GM10248 (cell line): ENCODE measurements around the gene FKRP.
"Not testable (repeated sequence)": the region's sequence is repeated elsewhere in the genome, so short reads cannot be mapped to it uniquely, and the experiment has no call there.

Experiments
- CTCF ChIA-PET: fragments of 300-600 bp; sonication (Branson Sonifier 250); formaldehyde crosslinking; extraction: SDS; loops from one replicate; lab custom pipeline; 2021; ENCODE audit warnings: antibody characterized with exemption; lab: Yijun Ruan, JAX
- POLR2A ChIA-PET: fragments of 350-650 bp; sonication (Branson Sonifier 250); formaldehyde crosslinking; extraction: SDS; loops from one replicate; lab custom pipeline; 2020; ENCODE audit warnings: antibody characterized with exemption; lab: Yijun Ruan, JAX
- DNase-seq: peaks from one replicate; pipeline ENCODE4 v3.0.0; 2012; ENCODE audit errors: extremely low spot score
- CTCF ChIP-seq: IDR thresholded peaks from 2 replicates; pipeline ENCODE4 v1.5.1; 2012; ENCODE audit warnings: mild to moderate bottlenecking, low read depth; ENCODE audit errors: extremely low read depth, missing control alignments, control extremely low read depth

FKRP gene

GRCh38 chr19:46776927-46777911 is 31.4 kb downstream of the FKRP start:
- ChIA-PET POLR2A (interaction anchor here (0.6 kb wide), 2 partner anchors 11 to 40 kb away, joined by 4 to 11 read pairs; no protein-coding TSS in a partner anchor), CTCF (interaction anchor here (0.8 to 1.4 kb wide), 3 partner anchors 10 to 19 kb away, joined by 4 to 8 read pairs (median 5); no protein-coding TSS in a partner anchor)
- TF ChIP-seq CTCF = no peak
- DNase-seq = peak; percentile 40

- CTCF ChIA-PET = interaction anchor here (0.7 to 0.8 kb wide), 3 partner anchors 11 to 57 kb away, joined by 3 to 4 read pairs (median 3); no protein-coding TSS in a partner anchor
- POLR2A ChIA-PET = interaction anchor here (0.6 kb wide), 1 partner anchor 41 kb away, joined by 11 read pairs; no protein-coding TSS in a partner anchor
Measured at GRCh38 chr19:46777956-46778645, 32.2 kb downstream of the FKRP start.

DNA sequence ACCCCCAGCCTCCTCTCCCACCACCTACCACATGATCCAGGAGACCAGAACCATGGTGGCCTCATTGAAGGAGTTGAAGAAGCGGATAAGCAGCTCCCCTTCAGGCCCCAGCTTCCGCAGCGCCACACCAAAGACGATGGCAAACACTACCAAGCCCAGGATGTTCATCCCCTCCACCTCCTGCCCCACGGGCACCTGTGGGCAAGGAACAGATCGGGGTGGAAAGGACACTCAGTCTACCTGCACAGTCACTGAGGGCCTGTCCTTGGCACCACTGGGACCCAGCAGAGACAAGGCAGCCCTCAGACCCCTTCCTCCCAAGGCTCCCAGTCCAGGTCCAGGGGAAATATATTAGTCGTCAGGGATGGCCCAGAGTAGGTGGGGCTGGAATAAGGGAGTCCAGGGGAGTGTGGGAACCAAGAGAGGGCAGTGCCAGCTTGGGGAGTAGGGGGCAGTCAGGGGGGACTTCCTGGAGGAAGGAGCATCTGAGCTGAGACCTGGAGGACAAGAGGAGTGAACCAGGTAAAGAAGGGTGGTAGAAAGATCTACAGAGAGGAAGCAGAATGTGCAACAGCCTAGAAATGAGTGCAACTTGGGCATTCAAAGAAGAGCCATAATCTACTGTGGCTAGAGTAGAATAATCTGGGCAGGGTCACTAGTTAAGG is 36.6 kb downstream of the FKRP start:
- DNase-seq = peak; percentile 5
- CTCF ChIA-PET = no interaction called here
- TF ChIP-seq CTCF = no peak
- POLR2A ChIA-PET = interaction anchor here (0.7 kb wide), 1 partner anchor 23 kb away, joined by 3 read pairs; no protein-coding TSS in a partner anchor

More at GRCh38 chr19:46777956-46778645, 32.2 kb downstream of the FKRP start:
- not testable (repeated sequence) for DNase-seq

- CTCF ChIA-PET = interaction anchor here (1.3 to 3.0 kb wide), 6 partner anchors 14 to 79 kb away, joined by 3 to 12 read pairs (median 4); no protein-coding TSS in a partner anchor
- no peak for TF ChIP-seq CTCF
- DNase-seq = peak; percentile 3
- POLR2A ChIA-PET = no interaction called here
Measured at GRCh38 chr19:46783670-46784069, 37.8 kb downstream of the FKRP start.

DNA sequence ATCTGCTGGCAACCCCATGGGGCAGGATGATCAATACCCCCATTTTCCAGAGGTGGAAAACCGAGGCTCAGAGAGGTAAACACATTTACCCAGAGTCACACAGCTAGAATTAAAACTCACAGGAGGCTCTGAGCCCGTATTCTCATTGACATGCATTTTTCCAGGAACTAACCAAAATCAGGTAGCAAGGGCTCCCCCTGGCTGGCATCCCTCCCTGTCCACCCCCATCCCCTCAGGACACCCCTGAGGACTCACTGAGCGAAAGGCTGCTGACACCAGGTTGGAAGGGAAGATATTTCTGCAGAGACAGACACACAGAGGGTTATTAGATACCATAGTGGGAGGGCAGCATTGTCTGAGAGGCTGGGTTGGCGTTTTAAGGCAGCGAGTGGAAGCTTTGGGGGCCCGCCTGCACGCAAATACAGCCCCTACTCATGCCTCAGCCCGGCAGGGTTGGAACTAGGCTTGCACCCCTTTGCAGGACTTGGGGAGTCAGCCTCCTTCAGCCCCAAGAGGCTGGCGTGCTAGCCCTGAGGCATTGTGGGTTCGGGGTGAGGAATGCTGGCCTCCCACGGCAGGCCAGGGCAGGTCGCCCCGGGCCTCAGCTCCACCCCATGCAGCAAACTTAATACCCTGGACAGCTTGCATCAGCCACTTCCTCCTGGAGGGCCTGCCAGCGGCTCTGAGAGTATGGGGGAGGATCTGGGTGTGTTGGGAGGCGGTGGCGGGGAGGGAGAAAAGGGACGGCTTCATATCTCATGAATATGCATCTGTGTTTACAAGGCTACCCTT is 38.6 kb downstream of the FKRP start:
- peak; percentile 26 for TF ChIP-seq CTCF
- ChIA-PET POLR2A (interaction anchor here (0.6 to 1.5 kb wide), 5 partner anchors 11 to 79 kb away, joined by 3 to 4 read pairs (median 3); no protein-coding TSS in a partner anchor), CTCF (interaction anchor here (0.6 to 3.0 kb wide), 14 partner anchors 15 to 80 kb away, joined by 3 to 12 read pairs (median 4); no protein-coding TSS in a partner anchor)
- DNase-seq = peak; percentile 82
